Measurements from ENCODE around the gene GOT1.

Gene GOT1

GRCh38 chr10:99394761-99395386 is 35.5 kb downstream of the GOT1 start:
- no peak for TF ChIP-seq CTCF (IDR thresholded peaks at IDR 0.05; ENCODE audit: insufficient read depth, low read depth, low read length, missing control alignments)
- no peak overlapping the region for H3K4me3 ChIP-seq (ENCODE audit: low read depth, low read length)
- DNase-seq (ENCODE audit: low read depth): no peak

GRCh38 chr10:99394256-99394655 is 36.2 kb downstream of the GOT1 start:
- no peak for DNase-seq (ENCODE audit: low read depth)
- no peak for TF ChIP-seq CTCF (IDR thresholded peaks at IDR 0.05; ENCODE audit: insufficient read depth, low read depth, low read length, missing control alignments)
- H3K4me3 ChIP-seq (ENCODE audit: low read depth, low read length): no peak overlapping the region

GRCh38 chr10:99393683-99394082 is 36.7 kb downstream of the GOT1 start:
- no peak overlapping the region for H3K4me3 ChIP-seq (ENCODE audit: low read depth, low read length)
- no peak for TF ChIP-seq CTCF (IDR thresholded peaks at IDR 0.05; ENCODE audit: insufficient read depth, low read depth, low read length, missing control alignments)
- DNase-seq (ENCODE audit: low read depth): no peak

GRCh38 chr10:99393036-99393435 is 37.4 kb downstream of the GOT1 start:
- H3K4me3 ChIP-seq (ENCODE audit: low read depth, low read length): no peak overlapping the region
- DNase-seq (ENCODE audit: low read depth): no peak
- no peak for TF ChIP-seq CTCF (IDR thresholded peaks at IDR 0.05; ENCODE audit: insufficient read depth, low read depth, low read length, missing control alignments)

GRCh38 chr10:99391346-99391745 is 39.1 kb downstream of the GOT1 start:
- no peak for DNase-seq (ENCODE audit: low read depth)
- H3K4me3 ChIP-seq (ENCODE audit: low read depth, low read length): no peak overlapping the region
- TF ChIP-seq CTCF (IDR thresholded peaks at IDR 0.05; ENCODE audit: insufficient read depth, low read depth, low read length, missing control alignments): no peak

- no peak for TF ChIP-seq CTCF (IDR thresholded peaks at IDR 0.05; ENCODE audit: insufficient read depth, low read depth, low read length, missing control alignments)
- DNase-seq (ENCODE audit: low read depth): no peak
- no peak overlapping the region for H3K4me3 ChIP-seq (ENCODE audit: low read depth, low read length)
Measured at GRCh38 chr10:99389729-99390480, 40.5 kb downstream of the GOT1 start.
